MV-4-11 (cell line): ENCODE measurements around the gene UBP1.
"Not testable (repeated sequence)": the region's sequence is repeated elsewhere in the genome, so short reads cannot be mapped to it uniquely, and the experiment has no call there.

Experiments used
- DNase-seq: peaks from one replicate; lab custom pipeline; 2025; lab: John Stamatoyannopoulos, UW

Gene UBP1

DNA sequence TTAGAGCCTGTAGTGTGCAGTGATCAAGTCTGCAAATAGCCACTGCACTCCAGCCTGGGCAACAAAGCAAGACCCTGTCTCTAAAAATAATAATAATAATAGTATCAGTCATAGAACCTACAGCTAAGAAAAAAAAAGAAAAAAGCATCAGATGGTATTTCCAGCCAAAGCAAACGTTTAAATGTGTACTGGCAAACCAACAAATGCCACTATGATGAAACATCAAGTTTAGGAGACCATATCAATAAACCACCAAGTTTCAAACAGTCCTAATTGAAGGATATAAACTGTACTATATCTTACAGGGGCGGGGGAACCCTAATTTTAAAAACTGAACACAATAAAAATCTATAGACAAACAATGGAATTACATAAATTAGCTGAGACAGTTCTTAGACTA, 6.4 kb downstream of the UBP1 start:
- DNase-seq: no peak

DNA sequence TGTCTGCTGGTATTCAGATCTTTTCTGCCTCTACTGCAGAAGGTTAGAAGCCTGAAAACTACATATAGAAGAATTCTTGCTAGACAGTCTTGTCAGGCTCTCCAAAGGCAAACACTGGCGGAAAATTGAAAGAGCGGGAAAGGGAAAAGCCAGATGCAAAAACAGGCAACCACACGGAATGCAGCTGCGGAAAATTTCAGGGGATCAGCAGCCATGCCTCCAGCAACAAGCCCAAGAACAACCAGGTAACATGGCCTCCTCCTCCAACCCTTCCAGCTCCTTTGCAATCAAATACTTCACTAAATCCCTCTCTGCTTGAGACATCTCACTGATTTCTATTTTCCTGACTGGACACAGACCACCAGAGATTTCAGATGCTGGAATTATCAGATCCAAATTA, 9.6 kb downstream of the UBP1 start:
- DNase-seq: no peak

DNA sequence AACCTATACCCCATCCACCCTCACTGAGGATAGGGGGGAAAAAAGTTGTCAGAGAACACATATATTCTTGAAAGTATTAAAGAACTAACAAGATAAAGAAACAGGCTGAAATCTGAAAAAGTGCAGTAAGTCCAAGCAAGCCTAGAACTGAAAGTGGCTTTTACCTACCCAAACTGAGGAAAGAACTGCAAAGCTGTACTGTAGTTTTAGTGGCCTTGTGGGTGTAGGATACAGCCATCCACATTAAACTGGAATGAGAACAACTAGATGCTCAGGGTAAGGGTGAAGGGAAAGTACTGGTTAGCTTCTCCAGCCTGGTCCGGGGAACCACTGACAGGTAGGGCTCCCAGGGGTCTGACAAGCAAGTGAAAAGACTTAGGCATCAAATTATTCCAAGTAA, 10.1 kb downstream of the UBP1 start:
- DNase-seq: no peak

DNA sequence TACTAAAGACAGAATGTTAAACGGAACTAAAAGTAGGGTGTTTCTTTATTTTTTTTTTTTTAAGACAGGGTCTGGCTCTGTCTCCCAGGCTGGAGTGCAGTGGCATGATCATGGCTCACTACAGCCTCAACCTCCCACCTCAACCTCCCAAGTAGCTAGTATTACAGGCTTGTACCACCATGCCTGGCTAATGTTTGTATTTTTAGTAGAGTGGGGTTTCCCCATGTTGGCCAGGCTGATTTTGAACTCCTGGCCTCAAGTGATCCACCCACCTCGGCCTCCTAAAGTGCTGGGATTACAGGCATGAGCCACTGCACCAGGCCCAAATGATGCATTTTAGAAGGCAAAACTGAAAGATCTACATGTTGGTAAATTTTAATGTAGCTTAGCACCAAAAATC, 10.9 kb downstream of the UBP1 start:
- DNase-seq: not testable (repeated sequence)

DNA sequence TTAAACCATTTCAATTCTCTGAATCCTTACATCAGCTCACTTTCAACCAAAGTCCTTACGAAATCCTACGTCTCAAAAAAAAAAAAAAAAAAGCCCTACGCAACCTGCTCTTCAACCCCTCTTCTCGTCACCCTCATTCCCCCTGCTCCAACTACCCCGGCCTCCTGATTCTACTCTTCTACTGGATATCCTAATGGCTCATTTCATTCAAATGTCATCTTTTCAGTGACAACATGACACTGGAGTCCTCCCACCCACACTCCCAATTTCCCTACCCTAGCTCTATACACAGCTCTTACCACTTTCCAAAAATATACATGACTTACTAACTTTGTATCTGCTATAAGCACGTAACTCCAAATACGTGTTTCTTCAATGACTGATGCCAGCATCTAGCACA, 11.5 kb downstream of the UBP1 start:
- peak; percentile 64 for DNase-seq

DNA sequence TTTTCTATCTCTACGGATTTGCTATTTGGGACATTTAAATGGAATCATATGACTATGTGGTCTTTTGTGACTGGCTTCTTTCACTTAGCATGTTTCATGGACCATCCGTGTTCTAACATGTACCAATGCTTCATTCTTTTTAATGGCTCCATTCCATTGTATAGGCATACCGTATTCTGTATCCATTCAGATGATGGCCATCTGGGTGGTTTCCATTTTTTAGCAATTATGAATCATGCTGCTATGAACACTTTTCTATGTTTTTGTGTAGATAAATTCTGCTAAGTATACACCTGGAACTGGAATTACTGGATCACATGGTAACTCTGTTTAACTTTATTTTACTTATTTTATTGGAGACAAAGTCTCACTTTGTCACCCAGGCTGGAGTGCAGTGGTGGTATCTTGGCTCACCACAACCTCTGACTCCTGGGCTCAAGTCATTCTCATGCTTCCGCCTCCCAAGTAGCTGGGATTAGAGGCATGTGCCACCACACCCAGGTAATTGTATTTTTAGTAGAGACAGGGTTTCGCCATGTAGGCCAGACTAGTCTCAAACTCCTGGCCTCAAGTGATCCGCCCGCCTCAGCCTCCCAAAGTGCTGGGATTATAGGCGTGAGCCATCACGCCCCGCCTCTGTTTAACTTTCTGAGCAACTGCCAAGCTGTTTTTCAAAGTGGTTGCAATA, 13.4 kb downstream of the UBP1 start:
- DNase-seq: peak; percentile 18

DNA sequence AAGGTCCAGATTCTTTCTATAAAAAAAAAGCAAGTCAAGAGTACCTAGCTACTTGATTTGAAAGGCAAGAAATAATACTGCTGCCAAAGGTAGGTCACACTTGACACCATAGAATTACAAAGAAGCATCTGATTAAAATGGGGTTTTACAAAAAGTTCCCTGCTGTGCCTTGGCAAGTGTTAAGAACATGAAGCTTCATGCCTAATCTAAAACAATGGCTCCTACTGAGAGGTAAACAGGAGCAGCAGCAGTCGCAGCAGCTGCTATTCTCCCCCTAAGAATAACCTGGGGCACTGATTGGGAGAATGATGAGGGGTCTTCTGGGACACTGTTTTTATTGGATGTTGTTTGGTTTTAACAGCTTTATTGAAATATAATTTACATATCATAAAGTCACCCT, 14.1 kb downstream of the UBP1 start:
- no peak for DNase-seq

DNA sequence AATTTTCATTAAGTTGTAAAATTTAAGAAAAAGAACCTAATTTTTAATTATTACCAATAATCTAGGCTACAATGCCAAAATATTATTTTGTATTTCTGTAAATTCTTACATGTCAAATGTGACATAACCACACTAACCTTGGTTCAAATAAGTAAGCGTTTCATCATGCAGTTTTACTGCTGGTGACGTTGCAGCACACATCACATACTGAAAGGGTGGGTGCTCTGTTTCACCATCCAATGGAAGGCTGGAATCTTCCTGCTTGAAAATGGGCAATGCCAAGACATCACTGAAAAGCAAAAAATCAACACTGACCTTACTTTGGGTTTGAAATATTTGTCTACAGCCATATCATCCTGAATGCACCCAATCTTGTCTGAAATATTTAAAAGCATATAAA, 14.8 kb downstream of the UBP1 start:
- DNase-seq: peak; percentile 20

DNA sequence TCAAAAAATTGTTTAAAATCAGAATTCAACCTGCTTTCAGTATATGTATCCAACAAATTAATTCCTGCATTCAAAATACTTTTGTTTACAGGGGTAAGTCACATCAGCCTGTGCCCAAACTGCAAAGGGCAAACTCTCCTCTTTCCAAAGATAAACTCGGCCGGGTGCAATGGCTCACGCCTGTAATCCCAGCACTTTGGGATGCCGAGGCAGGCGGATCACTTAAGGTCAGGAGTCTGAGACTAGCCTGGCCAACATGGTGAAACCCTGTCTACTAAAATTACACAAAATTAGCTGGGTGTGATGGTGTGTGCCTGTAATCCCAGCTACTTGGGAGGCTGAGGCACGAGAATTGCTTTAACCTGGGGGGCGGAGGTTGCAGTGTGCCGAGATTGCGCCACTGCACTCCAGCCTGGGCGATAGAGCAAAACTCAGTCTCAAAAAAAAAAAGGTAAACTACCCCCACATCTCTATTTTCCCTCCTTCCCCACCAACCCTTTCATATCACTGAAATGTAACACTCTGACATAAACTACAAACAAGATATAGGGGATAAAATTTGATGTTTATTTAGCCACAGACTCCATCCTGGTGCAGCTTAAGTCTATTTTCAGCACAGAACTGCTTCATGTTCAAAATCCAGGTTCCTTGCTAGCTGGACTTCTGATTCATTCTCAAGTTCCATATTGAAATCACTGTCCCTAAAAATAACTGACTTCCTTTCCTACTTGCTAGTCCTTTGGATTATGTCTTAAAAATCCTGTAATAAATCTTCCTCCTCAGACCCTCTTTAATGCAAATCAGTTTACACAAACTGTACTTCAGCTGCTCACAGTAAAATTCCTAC, 15.4 kb downstream of the UBP1 start:
- no peak for DNase-seq

DNA sequence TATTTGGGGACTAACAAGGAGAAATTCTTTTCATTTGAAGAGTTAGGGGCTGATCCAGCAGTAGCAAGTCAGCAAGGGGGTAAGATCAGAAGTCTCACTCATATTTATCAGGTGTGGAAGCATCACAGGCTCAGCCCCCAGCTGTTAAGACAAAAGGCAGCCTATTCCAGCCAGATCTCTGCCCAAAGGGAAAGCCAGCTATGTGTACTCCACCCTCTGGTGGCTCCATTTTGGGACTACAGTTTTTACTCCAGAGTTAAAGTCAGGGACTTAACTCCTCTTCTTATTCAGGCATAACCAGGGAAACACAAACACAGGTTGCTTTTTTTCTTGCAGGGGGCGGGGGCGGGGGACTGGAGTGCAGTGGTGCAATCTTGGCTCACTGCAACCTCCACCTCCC, 19.2 kb downstream of the UBP1 start:
- DNase-seq: peak; percentile 10

DNA sequence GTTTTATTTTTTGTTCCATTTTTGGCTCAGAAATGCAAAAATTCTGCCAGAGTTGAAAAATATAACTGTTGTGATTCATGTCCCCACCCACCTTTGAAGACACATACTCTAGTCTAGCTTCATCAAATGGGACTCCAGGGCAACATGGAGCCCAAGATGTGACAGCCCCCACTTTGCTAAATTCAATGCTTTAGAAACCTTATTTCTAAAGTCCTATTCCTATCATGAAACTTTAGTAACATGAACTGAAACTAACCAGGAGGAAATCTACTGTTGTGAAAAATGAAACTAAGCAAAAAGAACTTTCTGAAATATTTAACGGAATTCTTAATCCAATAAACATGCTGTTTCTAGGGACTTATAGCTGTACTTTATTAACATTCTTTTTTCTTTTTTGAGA, 20.3 kb downstream of the UBP1 start:
- peak; percentile 90 for DNase-seq

DNA sequence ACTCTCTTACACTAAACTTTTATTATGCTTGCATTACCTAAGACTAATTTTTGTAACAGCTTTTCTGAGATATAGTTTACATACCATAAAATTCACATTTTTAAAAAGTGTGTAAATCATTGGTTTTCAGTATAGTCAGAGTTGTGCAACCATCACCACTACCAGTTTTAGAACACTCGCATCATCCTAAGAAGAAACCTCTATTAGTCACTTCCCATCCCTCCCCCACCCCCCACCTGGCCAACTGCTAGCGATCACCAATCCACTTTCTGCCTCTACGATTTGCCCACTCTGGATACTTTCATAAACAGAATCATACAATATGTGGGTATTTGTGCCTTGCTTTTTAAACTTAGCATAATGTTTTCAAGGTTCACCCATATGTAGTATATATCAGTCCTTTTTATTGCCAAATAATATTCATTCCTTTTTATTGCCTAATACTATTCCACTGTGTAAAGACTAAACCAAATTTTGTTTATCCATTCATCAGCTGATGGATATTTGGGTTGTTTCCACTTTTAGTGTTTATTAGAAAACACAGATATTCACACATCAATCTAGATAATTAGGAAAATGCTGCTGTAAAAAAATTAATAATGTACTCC, 23.0 kb downstream of the UBP1 start:
- DNase-seq: peak; percentile 74

DNA sequence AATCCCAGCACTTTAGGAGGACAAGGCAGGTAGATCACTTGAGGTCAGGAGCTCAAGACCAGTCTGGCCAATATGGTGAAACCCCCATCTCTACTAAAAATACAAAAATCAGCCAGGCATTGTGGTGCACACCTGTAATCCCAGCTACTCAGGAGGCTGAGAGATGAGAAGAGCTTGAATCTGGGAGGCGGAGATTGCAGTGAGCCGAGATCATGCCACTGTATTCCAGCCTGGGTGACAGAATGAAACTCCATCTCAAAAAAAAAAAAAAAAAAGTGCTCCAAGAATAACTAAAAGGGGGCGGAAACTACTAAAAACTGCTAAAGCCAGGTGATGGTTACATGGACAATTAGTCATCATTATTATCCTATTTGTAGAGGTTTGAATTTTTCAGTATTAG, 29.4 kb downstream of the UBP1 start:
- not testable (repeated sequence) for DNase-seq

DNA sequence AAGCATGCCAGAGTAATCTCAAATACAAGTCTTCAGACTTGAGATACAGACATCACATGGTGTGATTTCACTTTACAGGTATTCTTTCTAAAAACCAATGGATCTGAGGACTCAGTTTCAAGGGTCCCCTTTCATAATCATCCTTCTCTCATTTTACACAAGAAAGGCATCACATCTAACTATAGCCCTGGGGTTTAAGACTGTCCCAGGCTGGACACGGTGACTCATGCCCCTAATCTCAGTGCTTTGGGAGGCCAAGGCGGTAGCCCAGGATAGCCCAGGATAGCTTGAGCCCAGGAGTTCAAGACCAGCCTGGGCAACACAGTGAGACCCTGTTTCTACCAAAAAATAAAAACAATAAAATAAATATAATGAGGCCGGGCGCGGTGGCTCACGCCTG, 36.4 kb downstream of the UBP1 start:
- no peak for DNase-seq

DNA sequence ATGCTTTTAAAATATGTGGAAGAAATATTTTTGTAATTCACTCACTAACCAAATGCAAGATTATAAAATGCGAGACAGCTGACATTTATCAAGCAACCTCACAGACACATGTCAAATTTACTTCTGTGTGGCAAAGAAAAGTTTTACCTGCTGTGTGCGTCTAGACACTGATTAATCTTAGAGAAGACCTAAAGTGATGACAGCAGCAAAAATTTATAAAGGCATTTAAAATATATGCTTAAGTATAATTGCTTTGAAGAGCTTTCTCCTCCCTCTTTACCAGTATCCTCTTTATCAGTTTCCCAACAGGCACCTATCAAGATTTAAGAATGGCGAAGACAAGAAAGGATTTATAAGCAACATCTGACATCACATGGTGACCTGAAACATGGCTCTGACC, 37.3 kb downstream of the UBP1 start:
- no peak for DNase-seq

DNA sequence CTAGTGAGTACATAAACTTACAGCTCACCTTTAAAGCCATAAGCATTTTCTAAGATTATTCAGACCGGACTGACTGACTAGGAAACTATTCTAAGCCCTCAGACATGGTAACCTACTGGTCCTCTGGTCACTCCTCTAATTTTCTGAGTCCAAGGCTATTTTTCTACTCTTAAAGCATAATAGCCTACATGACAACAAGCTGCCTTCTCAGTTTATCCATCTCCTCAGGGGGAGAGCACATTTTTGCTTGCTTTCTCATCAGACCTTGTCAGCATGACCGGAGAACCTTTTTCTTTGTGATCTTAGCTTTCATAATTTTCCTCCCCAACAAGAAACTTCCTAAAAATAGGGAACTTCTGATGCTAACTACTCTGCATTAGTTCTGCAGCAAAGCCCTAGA, 38.4 kb downstream of the UBP1 start:
- no peak for DNase-seq

DNA sequence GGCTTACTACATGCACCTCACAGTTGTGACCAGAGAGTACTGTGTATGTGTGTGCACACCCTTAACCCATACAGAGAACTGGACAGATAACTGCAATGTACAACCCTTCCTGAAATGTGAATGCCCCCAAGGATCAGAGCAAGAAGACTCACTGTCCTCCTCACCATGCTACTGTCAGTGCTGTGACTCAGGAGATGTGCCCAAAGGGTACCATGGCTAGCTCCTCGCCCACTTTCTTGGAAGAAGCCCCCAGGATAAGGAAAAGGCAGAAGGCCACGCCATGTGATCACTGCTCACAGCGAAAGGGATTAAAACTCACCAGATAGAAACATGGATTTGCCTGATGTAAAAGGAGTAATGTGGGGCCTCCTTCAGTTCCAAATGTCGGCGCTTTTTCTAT, 41.8 kb downstream of the UBP1 start:
- DNase-seq: no peak

DNA sequence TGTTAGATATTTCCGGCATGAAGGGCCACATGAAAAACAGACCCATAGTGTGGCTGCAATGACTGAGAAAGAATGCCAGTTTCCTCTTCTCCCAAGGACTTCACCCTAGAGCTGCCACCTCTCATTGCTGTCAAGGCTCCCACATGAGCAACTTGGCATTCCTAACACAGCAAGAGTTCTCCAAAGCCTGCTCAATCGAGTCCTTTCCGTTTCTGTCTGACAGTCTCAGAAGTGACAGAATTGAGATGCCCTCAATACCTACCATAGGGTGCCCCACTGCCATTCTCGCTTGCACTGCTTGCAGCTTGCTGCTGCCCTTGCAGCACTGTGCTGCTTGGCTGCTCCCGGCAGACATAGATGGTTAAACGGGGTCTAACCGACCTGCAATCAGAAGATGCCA, 44.3 kb downstream of the UBP1 start:
- DNase-seq: no peak

DNA sequence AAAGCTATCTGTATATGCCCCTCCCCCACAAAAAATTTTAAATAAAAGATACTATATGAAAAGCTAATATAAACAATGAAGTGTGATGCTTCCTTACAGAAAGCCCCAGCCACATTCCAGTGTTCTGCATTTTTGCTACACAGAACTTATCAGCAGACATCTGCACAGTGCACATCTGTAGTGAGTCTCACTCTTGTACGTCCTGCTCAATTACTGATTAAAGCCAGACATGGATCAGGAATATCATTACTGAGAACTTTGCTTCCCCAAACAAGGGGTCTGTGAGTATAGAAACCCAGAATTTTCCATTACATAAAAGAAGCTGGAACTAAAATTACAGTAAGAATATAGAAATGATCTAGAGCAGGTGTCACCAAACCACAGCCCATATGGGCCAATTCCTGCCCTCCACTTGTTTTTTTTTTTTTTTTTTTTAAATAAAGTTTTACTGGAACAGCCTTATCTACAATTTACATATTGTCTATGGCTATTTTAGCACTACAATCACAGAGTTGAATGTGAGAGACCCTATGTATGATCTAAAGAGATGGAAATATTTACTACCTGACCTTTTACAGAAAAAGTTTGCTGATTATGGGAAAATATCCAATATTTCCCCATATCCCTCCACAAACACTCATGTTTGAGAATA, 45.7 kb downstream of the UBP1 start:
- no peak for DNase-seq

DNA sequence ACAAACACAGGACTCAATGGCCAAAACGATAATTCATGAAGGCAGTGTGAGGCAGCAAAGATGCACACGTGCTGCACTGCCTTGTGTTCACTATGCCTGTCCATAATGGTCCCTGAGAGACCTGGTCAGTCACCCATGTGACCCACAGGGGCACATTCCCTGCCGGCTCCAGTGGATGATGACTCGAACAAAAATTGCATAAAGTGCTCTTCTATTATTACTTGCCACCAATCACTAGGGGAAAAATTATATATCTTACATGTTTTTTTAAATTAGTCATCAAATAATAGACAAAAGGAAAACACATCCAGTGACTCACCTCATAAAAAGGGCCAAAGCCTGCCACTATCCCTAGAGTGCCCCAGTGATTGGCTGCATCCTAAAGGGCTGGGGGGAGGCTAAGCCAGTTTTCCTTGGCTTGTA, 47.5 kb downstream of the UBP1 start:
- DNase-seq: no peak

DNA sequence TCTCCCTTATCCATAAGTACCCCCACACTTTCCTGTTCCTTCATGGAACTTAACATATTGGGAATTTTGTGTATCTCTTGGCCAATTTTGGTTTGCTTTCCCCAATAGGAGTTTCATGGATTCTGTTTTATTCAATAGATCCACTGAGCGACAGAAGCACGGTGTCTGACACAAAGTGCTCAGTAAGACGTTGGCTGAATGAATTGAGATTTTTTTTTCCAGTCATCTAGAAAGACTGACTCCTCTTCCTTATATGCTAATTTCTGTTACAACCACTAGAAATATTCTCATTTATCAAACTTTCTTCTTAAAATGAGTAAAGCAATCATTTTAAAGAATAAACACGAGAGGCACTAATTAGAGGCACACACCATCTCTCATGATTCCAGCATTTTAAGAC, 48.1 kb downstream of the UBP1 start:
- no peak for DNase-seq

DNA sequence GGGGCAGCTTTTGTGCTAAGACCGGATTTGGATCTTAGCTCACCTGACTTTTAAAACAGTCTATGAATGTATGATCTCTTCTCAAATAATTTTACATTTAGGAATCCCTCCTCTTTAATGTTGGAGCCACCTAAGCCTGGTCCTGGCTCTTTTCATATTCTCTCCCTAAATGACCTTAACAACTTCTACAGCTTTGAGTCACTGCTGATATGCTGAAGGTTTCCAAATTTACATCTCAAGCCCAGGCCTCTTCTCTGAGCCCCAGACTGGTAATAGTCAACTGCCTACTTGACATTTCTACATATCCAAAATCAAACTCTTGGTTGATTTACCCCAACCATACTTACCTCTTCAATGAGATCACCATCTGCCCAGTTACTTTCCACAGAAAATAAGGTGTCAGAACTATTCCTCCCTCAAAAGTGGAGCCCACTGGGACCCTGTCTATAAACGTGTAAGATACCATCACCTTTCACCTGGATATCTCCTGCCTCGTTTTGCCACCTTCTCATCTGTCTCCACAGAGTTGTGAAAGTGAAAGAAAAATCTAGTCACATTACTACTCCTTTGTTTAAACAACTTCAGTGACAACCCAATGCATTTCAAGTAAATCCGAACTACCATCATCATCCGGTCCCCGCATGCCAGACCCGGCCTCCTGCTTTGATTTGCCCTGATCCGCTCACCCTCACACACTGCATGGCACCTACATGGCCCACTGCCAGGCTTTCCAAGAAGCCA, 48.8 kb downstream of the UBP1 start:
- DNase-seq: no peak
